ENCODE measurements around the gene TXNDC2. TPM values are rescaled to one million over a fixed set of nuclear protein-coding genes. Genes with fewer than 3 reads are reported as not detected.
"Not testable (repeated sequence)": the region's sequence is repeated elsewhere in the genome, so short reads cannot be mapped to it uniquely, and the experiment has no call there.

The TXNDC2 gene
- polyA plus RNA-seq, 3 donors = 0.10 to 0.36 TPM; not detected in 1

GRCh38 chr18:9911226-9911625, 25.5 kb downstream of the TXNDC2 start:
- Mint-ChIP-seq H3K9me3 (peaks cover 0 to 6% (median 0%) of the 10 kb centered on the region in 7 donors), H3K4me3 (no peak overlapping the region), H3K27ac (peak overlapping the region in 5 of 7 donors; percentile 51 to 78 (median 62)), H3K27me3 (ENCODE audit: low read depth in 3 of 3) (no peaks in the 10 kb centered on the region), H3K36me3 (no peaks in the 10 kb centered on the region), H3K4me1 (peaks cover 37% of the 10 kb centered on the region)
- no peak overlapping the region for H3K9ac ChIP-seq (ENCODE audit: insufficient read depth, low read length, poor library complexity, severe bottlenecking)
- DNase-seq = no peak
- intact Hi-C loops (cut with micrococcal nuclease) = loop anchor here (2.0 to 10.0 kb wide), 3 partner anchors 59 to 206 kb away; partner anchors contain the start of gene RAB31 (in 2 of the 2)
- peaks cover 16% of the 10 kb centered on the region for H4K20me1 ChIP-seq (ENCODE audit: insufficient read depth, low read length)
- no peak for TF ChIP-seq CTCF (IDR thresholded peaks at IDR 0.05)
- peak overlapping the region in 1 of 2 donors; percentile 53 for H3K27ac ChIP-seq (ENCODE audit: low read depth in 1 of 2, low read length in 2 of 2)
- no peak overlapping the region for H3K4me2 ChIP-seq (replicated peaks; ENCODE audit: extremely low read depth, low read length, poor library complexity, severe bottlenecking)
- H3K36me3 ChIP-seq (replicated peaks in 1 of 2; ENCODE audit: control insufficient read depth in 1 of 2, insufficient read depth in 2 of 2, low read length in 2 of 2) = no peaks in the 10 kb centered on the region
- 100% methylated on average over 2 of the region's 5 CpGs for WGBS (ENCODE audit: insufficient coverage)
- peaks cover 0 to 4% of the 10 kb centered on the region in 2 donors for H3K9me3 ChIP-seq (replicated peaks in 1 of 2; ENCODE audit: control insufficient read depth in 1 of 2, insufficient read depth in 1 of 2, low read length in 2 of 2)
- H2AFZ ChIP-seq (ENCODE audit: insufficient read depth, low read depth, low read length, poor library complexity, severe bottlenecking) = no peak overlapping the region
- peaks cover 28 to 37% of the 10 kb centered on the region in 2 donors for H3K4me1 ChIP-seq (ENCODE audit: control insufficient read depth in 1 of 2, insufficient read depth in 2 of 2, low read length in 2 of 2)
- H3K79me2 ChIP-seq (ENCODE audit: insufficient read depth, low read length) = peaks cover 22% of the 10 kb centered on the region
- H3K27me3 ChIP-seq (ENCODE audit: control insufficient read depth in 2 of 2, insufficient read depth in 2 of 2, low read length in 2 of 2) = no peaks in the 10 kb centered on the region
- H3K4me3 ChIP-seq (replicated peaks in 1 of 3; ENCODE audit: low read depth in 2 of 3, low read length in 3 of 3) = no peak overlapping the region

- Histone ChIP-seq H4K20me1 (ENCODE audit: insufficient read depth, low read length) (peaks cover 26% of the 10 kb centered on the region), H3K4me1 (ENCODE audit: control insufficient read depth in 1 of 2, insufficient read depth in 2 of 2, low read length in 2 of 2) (peaks cover 29 to 48% of the 10 kb centered on the region in 2 donors), H3K79me2 (ENCODE audit: insufficient read depth, low read length) (peaks cover 33% of the 10 kb centered on the region)
- H3K27ac ChIP-seq (ENCODE audit: low read depth in 1 of 2, low read length in 2 of 2); H3K27me3 Mint-ChIP-seq (ENCODE audit: low read depth in 3 of 3); H3K4me3 Mint-ChIP-seq; DNase-seq; H3K27me3 ChIP-seq (ENCODE audit: control insufficient read depth in 2 of 2, insufficient read depth in 2 of 2, low read length in 2 of 2); H2AFZ ChIP-seq (ENCODE audit: insufficient read depth, low read depth, low read length, poor library complexity, severe bottlenecking); H3K9ac ChIP-seq (ENCODE audit: insufficient read depth, low read length, poor library complexity, severe bottlenecking); H3K36me3 Mint-ChIP-seq; H3K4me2 ChIP-seq (replicated peaks; ENCODE audit: extremely low read depth, low read length, poor library complexity, severe bottlenecking); H3K36me3 ChIP-seq (replicated peaks in 1 of 2; ENCODE audit: control insufficient read depth in 1 of 2, insufficient read depth in 2 of 2, low read length in 2 of 2); H3K4me3 ChIP-seq (replicated peaks in 1 of 3; ENCODE audit: low read depth in 2 of 3, low read length in 3 of 3); H3K9me3 ChIP-seq (replicated peaks in 1 of 2; ENCODE audit: control insufficient read depth in 1 of 2, insufficient read depth in 1 of 2, low read length in 2 of 2); H3K9me3 Mint-ChIP-seq: not testable (repeated sequence)
- peaks cover 41% of the 10 kb centered on the region for H3K4me1 Mint-ChIP-seq
- intact Hi-C loops (cut with micrococcal nuclease) = loop anchor here (5.0 to 10.0 kb wide), 2 partner anchors 60 to 207 kb away; partner anchors contain the start of gene RAB31 (in 2 of the 2)
- H3K27ac Mint-ChIP-seq = peak overlapping the region in 1 of 7 donors; percentile 98
- WGBS (ENCODE audit: insufficient coverage) = no CpG with 5 or more reads among the region's 1 CpG
These were observed 26.5 kb downstream of the TXNDC2 start for GRCh38 chr18:9912285-9912684.
